ENCODE results near the gene MAPK7.

DNA sequence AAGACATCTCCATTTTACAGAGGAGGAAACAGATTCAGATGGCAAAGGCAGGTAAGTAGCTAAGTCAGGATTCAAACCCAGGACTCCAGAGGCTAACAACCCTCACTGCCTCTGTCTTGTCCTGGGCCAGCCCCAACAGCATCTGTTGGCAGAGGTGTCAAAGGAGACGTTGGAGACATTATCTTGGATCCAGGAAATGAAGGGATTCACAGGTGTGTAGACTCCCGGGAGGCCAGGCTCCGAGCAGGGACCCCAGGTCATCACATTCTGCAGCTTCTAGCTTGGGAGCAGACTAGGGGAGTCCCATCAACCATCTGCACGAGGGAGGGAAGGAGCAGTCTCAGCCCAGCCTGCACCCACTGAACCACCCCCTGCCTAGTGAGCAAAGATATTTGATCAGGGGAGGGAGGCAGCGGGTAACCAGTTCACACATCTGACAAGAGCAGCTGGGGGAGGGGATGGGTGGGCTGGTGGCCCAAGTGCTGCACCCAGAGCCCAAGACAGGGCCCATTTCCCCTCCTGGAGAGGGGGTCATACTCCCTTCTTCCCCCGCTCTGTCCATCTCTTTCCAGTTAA is 14.8 kb upstream of the MAPK7 start:
- TF ChIP-seq POLR2A (IDR thresholded peaks at IDR 0.05), result no peak
- TF ChIP-seq, protein P1, sequence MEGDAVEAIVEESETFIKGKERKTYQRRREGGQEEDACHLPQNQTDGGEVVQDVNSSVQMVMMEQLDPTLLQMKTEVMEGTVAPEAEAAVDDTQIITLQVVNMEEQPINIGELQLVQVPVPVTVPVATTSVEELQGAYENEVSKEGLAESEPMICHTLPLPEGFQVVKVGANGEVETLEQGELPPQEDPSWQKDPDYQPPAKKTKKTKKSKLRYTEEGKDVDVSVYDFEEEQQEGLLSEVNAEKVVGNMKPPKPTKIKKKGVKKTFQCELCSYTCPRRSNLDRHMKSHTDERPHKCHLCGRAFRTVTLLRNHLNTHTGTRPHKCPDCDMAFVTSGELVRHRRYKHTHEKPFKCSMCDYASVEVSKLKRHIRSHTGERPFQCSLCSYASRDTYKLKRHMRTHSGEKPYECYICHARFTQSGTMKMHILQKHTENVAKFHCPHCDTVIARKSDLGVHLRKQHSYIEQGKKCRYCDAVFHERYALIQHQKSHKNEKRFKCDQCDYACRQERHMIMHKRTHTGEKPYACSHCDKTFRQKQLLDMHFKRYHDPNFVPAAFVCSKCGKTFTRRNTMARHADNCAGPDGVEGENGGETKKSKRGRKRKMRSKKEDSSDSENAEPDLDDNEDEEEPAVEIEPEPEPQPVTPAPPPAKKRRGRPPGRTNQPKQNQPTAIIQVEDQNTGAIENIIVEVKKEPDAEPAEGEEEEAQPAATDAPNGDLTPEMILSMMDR (IDR thresholded peaks at IDR 0.05), result no peak
